ENCODE results near the gene TXNDC2.

The TXNDC2 gene

DNA sequence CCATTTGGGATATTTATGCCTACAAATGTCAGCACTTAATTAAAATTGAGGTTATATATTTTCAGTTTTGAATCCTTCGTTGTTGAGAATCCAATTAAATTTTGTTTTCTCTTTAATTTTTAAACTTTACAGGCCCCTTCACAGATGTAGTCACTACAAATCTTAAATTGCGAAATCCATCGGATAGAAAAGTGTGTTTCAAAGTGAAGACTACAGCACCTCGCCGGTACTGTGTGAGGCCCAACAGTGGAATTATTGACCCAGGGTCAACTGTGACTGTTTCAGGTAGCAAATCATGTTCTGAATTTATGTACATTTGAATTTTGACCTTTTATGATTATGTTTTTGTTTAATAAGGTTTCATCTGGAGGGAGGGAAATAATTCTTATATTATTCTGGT is 45.9 kb downstream of the TXNDC2 start:
- DNase-seq (ENCODE audit: low spot score) = no peak
- TF ChIP-seq CTCF (IDR thresholded peaks at IDR 0.05) = no peak
- Histone ChIP-seq H3K4me3 (no peak overlapping the region), H3K27ac (no peak overlapping the region)

DNA sequence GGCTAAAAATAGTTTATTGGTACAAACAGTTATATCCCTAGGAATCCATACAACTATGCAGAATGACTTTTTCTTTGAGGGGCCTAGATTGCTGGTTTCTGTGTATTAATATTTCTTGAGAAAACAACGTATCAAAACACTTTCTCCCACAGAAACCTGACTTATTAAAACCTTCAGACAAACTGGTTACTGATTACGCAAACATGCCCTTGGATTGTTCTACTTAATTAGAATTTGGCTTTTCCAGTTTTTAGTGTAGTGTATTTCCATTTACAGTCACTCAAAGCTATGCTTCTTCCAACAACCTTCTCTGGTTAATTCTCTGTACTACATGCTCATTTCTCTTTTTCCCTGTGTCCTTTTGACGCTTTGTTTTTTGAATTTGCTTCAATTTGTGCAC is 48.1 kb downstream of the TXNDC2 start:
- DNase-seq (ENCODE audit: low spot score) = no peak
- no peak overlapping the region for H3K27ac ChIP-seq
- TF ChIP-seq CTCF (IDR thresholded peaks at IDR 0.05) = no peak

DNA sequence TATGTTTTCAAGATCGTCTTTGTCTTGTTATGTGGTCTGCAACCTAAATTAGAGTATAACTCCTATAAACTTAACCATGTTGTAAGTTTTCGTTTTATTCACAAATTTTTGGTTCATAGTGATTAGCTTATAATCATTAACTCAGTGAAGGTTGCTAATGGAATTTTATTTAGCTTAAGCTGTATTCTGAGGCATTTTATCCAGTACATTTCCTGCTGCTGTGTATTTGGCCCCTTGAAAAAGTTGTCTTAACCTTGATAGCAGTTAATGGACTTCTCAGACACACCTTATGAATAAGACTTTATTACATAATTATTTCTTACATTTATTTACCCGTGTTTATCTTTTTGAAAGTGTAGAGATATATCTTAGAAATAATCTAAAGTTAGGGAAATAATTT is 48.5 kb downstream of the TXNDC2 start:
- Histone ChIP-seq H3K27ac (no peak overlapping the region), H3K4me3 (no peak overlapping the region)
- DNase-seq (ENCODE audit: low spot score) = no peak
- TF ChIP-seq CTCF (IDR thresholded peaks at IDR 0.05) = no peak

More for the DNA sequence above, 48.1 kb downstream of the TXNDC2 start:
- no peak overlapping the region for H3K4me3 ChIP-seq

All from coronary artery (tissue), 2 donors.